Effector CD8-positive, alpha-beta T cell (primary cell): ENCODE results near the gene GAST.
"Not testable (repeated sequence)": the region's sequence is repeated elsewhere in the genome, so short reads cannot be mapped to it uniquely, and the experiment has no call there.

Experiments
- DNase-seq: peaks from one replicate; lab custom pipeline; 2025; lab: John Stamatoyannopoulos, UW
- total RNA-seq, 4 experiments: gene quantifications; one replicate each; lab custom pipeline; 2026; lab: John Stamatoyannopoulos, UW

The GAST gene
- total RNA-seq = 0 reads per million in 4 experiments

DNA sequence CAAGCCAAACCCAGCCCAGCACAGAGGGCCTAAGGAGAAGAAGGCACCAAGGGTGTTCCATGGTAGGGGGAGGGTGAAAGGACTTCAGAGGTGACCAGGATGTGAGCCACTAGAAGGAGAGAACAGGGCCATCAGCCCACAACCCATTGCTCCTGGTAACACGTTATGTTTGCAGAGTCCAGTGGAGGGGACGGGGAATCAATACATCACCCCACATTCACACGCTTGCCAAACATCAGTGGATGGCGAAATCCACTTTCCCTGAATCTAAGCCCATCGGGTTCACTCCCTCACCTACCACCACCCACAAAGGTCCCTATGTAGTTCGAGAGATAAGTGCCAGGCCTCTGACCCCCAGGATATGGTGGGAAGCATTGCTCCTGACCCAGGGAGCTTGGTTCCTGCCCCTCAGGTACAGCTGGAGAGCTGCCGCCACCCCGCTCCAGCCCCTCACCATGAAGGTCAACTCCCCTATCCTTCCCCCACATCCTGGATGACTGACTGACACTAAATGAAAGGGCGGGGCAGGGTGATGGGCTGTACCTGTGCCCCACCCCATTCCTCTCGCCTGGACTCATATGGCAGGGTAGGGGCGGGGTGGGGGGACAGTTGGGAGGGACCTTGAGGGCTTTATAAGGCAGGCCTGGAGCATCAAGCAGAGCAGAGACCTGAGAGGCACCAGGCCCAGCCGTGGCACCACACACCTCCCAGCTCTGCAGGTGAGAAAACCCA, at the start of gene GAST:
TSS of gene GAST (plus strand) at position 663 of the 732 bp plus-strand sequence. CDS start 3,106 bp downstream, outside the sequence.
- no peak for DNase-seq

DNA sequence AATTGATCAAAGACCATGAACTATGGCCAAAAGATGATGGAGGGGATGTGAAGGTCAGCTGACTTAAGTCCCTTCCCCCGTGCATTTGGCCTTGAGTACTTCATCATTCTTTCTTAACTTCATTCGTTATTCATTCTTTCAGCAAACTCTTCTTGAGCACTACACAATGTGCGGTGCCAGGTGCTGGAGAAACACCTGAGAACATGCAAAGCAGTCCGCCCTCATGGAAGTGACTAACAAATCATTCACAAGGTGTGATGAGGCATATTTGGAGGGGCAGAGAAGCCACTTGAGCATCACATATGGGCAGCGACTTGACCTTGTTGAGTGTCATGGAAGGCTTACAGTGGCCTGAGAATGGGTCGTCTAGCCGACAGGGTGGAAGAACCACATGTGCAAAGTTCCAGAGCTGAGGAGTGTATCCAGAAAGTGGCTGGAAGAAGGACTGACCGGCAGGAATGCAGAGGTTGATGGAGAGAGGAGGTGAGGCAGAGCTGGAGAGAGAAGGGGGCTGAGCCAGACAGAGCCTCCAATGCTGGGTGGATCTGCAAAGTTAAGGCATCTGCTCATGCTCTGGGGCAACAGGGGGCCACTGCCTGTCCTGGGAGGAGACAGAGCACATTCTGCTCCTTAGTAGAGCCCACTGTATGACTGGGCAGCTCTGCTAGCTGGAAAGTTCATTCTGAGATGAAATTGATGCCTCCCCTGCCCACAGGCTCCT, 48.5 kb upstream of the GAST start:
- DNase-seq = no peak

GRCh38 chr17:41664172-41664457, 48.0 kb upstream of the GAST start:
- DNase-seq = no peak

DNA sequence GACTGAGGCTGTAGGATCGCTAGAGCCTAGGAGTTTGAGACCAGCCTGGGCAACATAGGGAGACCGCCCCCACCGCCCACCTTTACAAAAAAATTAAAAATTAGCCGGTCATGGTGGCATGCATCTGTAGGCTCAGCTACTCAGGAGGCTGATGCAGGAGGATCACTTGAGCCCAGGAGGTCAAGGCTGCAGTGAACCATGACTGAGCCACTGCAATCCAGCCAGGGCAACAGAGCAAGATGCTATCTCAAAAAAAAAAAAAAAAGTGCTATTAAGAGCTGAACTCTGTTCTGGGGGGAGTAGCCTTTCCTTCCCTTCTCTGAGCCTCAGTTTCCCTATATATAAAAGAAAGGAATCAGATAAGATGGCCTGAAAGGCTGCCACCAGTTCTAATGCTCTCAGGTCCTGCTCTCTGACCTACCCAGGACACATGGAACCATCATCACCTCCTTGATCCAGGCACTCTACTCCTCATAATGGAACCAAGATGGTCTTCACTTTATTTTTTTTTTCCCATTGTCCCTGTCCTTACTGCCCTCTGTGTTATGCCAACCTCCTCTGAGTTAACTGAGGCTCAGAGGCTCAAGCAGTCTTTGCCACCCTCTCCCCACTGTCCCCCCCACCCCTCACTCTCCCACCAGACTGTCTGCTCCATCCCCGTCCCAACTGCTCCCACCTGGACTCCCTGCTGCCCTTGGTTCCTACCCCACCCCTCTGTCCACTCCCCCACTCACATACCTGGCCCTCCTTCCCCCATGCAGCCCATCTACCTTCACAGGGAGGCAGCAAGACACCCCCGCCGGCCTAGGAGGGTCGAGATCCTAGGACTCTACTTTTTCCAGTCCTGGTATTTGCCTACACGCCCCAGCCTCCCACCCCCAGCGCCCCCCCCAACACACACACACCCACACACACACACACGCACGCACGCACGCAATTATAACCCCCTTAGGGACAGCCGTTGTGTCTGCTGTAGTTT, 47.3 kb upstream of the GAST start:
- DNase-seq = no peak

DNA sequence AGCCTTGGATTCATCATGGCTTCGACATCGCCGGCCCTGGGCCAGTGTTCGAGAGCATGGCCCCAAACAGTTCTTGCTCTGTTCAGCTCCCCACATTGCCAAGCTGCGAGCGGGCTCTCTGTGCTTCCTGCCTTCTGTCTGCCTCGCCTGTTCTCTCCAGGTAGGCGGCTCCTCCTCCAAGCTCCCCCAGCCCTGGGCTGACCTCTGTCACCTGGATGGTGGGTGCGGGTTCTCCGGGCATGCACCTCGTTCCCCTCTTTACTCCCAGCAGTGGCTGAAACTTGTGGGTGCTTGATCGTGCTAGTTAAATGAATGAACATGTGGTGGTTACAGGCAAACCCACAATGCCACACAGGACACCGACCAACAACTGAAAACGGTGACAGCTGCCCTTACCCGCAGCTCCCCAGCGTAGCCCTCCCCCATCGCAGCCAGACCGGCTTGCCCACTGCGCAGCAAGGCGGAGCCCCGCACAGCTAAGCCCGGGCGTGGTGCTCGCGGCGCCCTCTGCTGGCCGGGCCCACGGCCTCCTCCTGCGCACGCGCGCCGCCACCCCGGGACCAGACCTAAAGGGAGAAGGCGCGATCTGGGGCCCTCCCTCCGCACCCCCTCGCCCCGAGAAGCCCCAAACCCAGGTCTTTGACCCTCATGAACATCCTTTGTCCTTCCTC, 46.4 kb upstream of the GAST start:
- DNase-seq = peak; percentile 82

- peak; percentile 73 for DNase-seq
Measured at GRCh38 chr17:41666237-41666641, 45.9 kb upstream of the GAST start.

GRCh38 chr17:41666708-41667279, 45.3 kb upstream of the GAST start:
- peak; percentile 82 for DNase-seq

GRCh38 chr17:41667280-41668041, 44.7 kb upstream of the GAST start:
- no peak for DNase-seq

- no peak for DNase-seq
Measured at GRCh38 chr17:41672153-41672552, 40.0 kb upstream of the GAST start.

- DNase-seq = not testable (repeated sequence)
Measured at GRCh38 chr17:41675157-41676057, 36.7 kb upstream of the GAST start.

DNA sequence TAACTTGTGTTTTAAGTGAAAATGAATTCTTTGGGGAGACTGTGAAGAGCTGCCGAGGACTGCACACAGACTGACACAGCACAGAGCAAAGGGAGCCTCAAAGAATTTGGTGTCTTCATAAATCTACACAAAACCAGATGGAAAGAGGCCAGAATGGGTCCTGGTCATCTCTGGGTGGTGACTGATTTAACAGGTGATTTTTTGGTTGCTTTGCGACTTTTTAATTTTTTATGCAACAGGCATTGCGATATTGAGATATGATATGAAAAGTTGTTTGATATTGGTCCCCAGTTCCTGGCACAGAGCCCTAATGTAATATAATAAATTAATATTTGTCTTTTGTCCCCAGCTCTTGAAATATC, 36.1 kb upstream of the GAST start:
- DNase-seq = no peak

GRCh38 chr17:41678411-41678906, 33.7 kb upstream of the GAST start:
- DNase-seq = no peak

GRCh38 chr17:41678907-41679739, 33.0 kb upstream of the GAST start:
- DNase-seq = no peak

GRCh38 chr17:41679740-41680425, 32.2 kb upstream of the GAST start:
- no peak for DNase-seq

DNA sequence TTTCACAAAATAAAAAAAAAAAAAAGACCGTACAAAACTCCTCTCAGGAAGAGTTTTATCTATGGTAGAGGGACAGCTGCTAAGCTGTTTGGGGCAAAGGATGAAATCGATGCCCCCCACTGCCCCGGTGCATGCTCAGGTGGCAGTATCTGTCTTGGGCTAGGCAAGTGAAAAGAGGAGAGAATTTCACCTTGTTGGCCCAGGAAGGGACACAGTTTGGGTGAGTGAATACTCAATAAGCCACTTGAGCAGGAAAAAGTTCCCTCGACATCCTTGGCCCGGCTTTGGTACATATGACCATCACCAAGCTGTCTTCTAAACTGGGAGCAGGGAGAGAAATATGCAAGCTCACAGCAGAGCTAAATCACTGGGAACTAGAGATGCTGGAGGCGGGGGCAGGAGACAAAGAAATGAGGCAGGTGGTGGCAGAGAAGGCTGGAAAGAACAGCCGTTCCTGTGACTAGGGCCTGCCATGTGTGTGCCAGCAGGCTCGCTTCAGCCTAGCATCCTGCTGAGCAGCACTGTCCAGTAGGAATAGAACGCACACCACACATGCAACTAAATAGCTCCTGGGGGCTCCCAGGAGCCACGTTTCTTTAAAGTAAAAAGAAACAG, 31.6 kb upstream of the GAST start:
- DNase-seq = no peak

DNA sequence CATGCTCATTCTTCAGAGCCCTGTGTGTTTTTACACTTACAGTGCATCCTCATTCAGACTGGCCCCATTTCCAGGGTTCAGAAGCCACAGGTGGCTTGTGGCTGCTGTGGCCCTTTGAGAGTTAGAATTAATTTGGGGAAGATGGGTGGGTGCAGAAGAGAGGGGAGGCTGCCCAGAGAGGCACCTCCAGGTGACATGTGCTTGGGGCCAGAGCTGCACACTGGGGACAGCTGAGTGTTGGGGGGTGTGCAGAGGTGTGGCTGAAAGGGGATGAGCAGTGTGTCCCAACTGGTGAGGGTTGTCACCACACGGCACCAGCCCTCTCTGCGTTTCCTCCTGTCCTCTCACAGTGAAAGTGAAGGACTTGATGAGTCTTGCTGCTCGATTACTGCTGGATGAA, 30.4 kb upstream of the GAST start:
- DNase-seq = no peak

- DNase-seq = no peak
Measured at GRCh38 chr17:41682631-41683030, 29.5 kb upstream of the GAST start.
